ENCODE measurements around the gene NTSR1. TPM values are rescaled to one million over a fixed set of nuclear protein-coding genes. Genes with fewer than 3 reads are reported as not detected.
A peak's percentile ranks its signal among the peaks of the same experiment; 100 is the strongest.

The NTSR1 gene
- total and polyA plus RNA-seq, 2 donors (not counting 1 experiment from before 2014, with no cell fraction given) = not detected

- no peak for ATAC-seq (ENCODE audit: low read depth)
- no peaks in the 10 kb centered on the region for H4K20me1 ChIP-seq (ENCODE audit: control insufficient read depth, insufficient read depth, low read length, poor library complexity, severe bottlenecking)
- ChIA-PET CTCF (interaction anchor here (0.5 to 2.4 kb wide), 7 partner anchors 9 to 289 kb away, joined by 3 to 10 read pairs (median 4); no protein-coding TSS in a partner anchor), POLR2A (interaction anchor here (1.5 kb wide), 1 partner anchor 165 kb away, joined by 3 read pairs; no protein-coding TSS in a partner anchor)
- H3K4me2 ChIP-seq (replicated peaks; ENCODE audit: low read depth, low read length, poor library complexity, severe bottlenecking) = no peak overlapping the region
- DNase-seq = no peak
- no peaks in the 10 kb centered on the region for H3K79me2 ChIP-seq (ENCODE audit: control insufficient read depth, insufficient read depth, low read length)
- H3K27ac ChIP-seq (ENCODE audit: low read length in 2 of 2) = no peak overlapping the region
- Mint-ChIP-seq H3K4me1 (peaks cover 16% of the 10 kb centered on the region), H3K27ac (no peak overlapping the region), H3K9me3 (ENCODE audit: insufficient read depth) (no peaks in the 10 kb centered on the region), H3K27me3 (no peaks in the 10 kb centered on the region), H3K4me3 (no peak overlapping the region)
- H2AFZ ChIP-seq (ENCODE audit: insufficient read depth, low read depth, low read length, poor library complexity, severe bottlenecking) = no peak overlapping the region
- no peak for TF ChIP-seq CTCF (IDR thresholded peaks at IDR 0.05)
- no peak for TF ChIP-seq EZH2 (IDR thresholded peaks at IDR 0.05; ENCODE audit: borderline replicate concordance, insufficient read depth, low read depth, low read length, poor library complexity, severe bottlenecking)
- H3K27me3 ChIP-seq (replicated peaks in 1 of 4; ENCODE audit: control extremely low read depth in 1 of 4, control insufficient read depth in 3 of 4, insufficient read depth in 4 of 4, low read length in 3 of 4) = no peaks in the 10 kb centered on the region
- WGBS (ENCODE audit: insufficient coverage) = 86% methylated on average over 15 of the region's 15 CpGs
- H3K4me1 ChIP-seq (ENCODE audit: control insufficient read depth in 2 of 2, insufficient read depth in 2 of 2, low read length in 2 of 2) = peaks cover 4 to 19% of the 10 kb centered on the region in 2 donors
- intact Hi-C loops (cut with micrococcal nuclease) = no loop called here
- no peaks in the 10 kb centered on the region for H3K9me3 ChIP-seq (ENCODE audit: control extremely low read depth in 1 of 3, control insufficient read depth in 2 of 3, insufficient read depth in 1 of 3, low read length in 2 of 3)
- H3K9ac ChIP-seq (ENCODE audit: low read length) = no peak overlapping the region
- H3K4me3 ChIP-seq (ENCODE audit: control extremely low read depth in 1 of 5, extremely low read depth in 1 of 5, insufficient read depth in 1 of 5, low read depth in 2 of 5, low read length in 4 of 5) = no peak overlapping the region
- H3K36me3 ChIP-seq (replicated peaks in 1 of 2; ENCODE audit: control extremely low read depth in 1 of 2, control insufficient read depth in 1 of 2, extremely low read depth in 1 of 2, insufficient read depth in 2 of 2, low read length in 1 of 2) = no peaks in the 10 kb centered on the region
Observed at GRCh38 chr20:62788607-62789006, 80.0 kb downstream of the NTSR1 start.

GRCh38 chr20:62790075-62790474, 81.4 kb downstream of the NTSR1 start:
- peaks cover 8 to 30% of the 10 kb centered on the region in 2 donors for H3K4me1 ChIP-seq (ENCODE audit: control insufficient read depth in 2 of 2, insufficient read depth in 2 of 2, low read length in 2 of 2)
- CTCF ChIA-PET = interaction anchor here (1.1 to 2.4 kb wide), 5 partner anchors 19 to 290 kb away, joined by 4 to 22 read pairs (median 9); no protein-coding TSS in a partner anchor

More at GRCh38 chr20:62790075-62790474, 81.4 kb downstream of the NTSR1 start:
- Histone ChIP-seq H3K27ac (ENCODE audit: low read length in 2 of 2) (no peak overlapping the region), H3K36me3 (replicated peaks in 1 of 2; ENCODE audit: control extremely low read depth in 1 of 2, control insufficient read depth in 1 of 2, extremely low read depth in 1 of 2, insufficient read depth in 2 of 2, low read length in 1 of 2) (no peaks in the 10 kb centered on the region), H3K4me3 (ENCODE audit: control extremely low read depth in 1 of 5, extremely low read depth in 1 of 5, insufficient read depth in 1 of 5, low read depth in 2 of 5, low read length in 4 of 5) (no peak overlapping the region), H3K4me2 (replicated peaks; ENCODE audit: low read depth, low read length, poor library complexity, severe bottlenecking) (no peak overlapping the region), H3K9me3 (ENCODE audit: control extremely low read depth in 1 of 3, control insufficient read depth in 2 of 3, insufficient read depth in 1 of 3, low read length in 2 of 3) (no peaks in the 10 kb centered on the region), H3K79me2 (ENCODE audit: control insufficient read depth, insufficient read depth, low read length) (no peaks in the 10 kb centered on the region), H3K9ac (ENCODE audit: low read length) (no peak overlapping the region), H3K27me3 (replicated peaks in 1 of 4; ENCODE audit: control extremely low read depth in 1 of 4, control insufficient read depth in 3 of 4, insufficient read depth in 4 of 4, low read length in 3 of 4) (no peaks in the 10 kb centered on the region), H4K20me1 (ENCODE audit: control insufficient read depth, insufficient read depth, low read length, poor library complexity, severe bottlenecking) (no peaks in the 10 kb centered on the region), H2AFZ (ENCODE audit: insufficient read depth, low read depth, low read length, poor library complexity, severe bottlenecking) (no peak overlapping the region)
- Mint-ChIP-seq H3K27me3 (no peaks in the 10 kb centered on the region), H3K27ac (peak overlapping the region; percentile 53), H3K9me3 (ENCODE audit: insufficient read depth) (no peaks in the 10 kb centered on the region), H3K4me1 (peaks cover 23% of the 10 kb centered on the region), H3K4me3 (no peak overlapping the region)
- intact Hi-C loops (cut with micrococcal nuclease) = loop anchor here (5.0 to 10.0 kb wide), 4 partner anchors 72 to 553 kb away; partner anchors contain the start of genes OSBPL2, RPS21, SLC17A9 and TCFL5
- ATAC-seq (ENCODE audit: low read depth) (no peak), DNase-seq (no peak)
- 98% methylated on average over 6 of the region's 12 CpGs for WGBS (ENCODE audit: insufficient coverage)
- no peak for TF ChIP-seq EZH2 (IDR thresholded peaks at IDR 0.05; ENCODE audit: borderline replicate concordance, insufficient read depth, low read depth, low read length, poor library complexity, severe bottlenecking)
- POLR2A ChIA-PET = no interaction called here

All from B cell (primary cell).